ENCODE measurements around the gene RGN.
"Not testable (repeated sequence)": the region's sequence is repeated elsewhere in the genome, so short reads cannot be mapped to it uniquely, and the experiment has no call there.

RGN gene

GRCh38 chrX:47124466-47124865 is 46.2 kb downstream of the RGN start:
- DNase-seq, result not testable (repeated sequence)

DNA sequence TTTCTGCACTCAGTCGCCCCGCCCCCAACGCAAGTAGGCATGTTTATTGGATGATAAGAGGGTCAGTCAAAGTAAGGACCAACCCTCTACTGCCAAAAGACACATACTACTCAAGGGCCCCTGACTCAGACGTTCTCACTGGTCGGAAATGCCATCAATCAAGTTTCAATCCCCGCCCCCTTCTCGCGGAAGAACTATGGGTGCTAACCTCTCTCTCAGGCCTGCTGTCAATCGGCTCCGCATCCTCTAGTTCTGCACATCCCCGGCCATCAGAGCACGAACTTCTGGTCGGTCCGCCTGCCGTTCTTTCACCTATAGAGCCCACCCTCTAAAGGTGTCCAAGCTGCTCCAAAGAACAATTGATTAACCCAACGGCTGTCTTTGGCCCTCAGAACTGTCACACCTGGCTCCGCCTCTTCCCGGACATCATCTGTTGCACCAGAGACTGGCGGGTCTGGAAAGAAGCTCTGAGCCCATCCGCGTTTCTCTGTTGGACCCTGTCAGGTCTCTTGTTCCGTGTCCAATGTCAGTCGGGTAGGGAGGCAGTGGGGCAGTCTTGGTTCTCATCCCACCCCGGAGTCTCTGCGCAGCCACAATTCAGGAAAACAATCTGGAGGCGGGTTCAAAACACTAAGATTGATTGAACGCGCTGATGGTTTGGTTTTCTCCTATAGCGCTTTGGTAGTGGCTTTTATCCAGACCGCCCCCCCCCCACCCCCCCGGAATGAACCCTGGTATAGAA is 51.1 kb downstream of the RGN start:
- DNase-seq, result peak; percentile 75

GRCh38 chrX:47129899-47130358 is 51.7 kb downstream of the RGN start:
- no peak for DNase-seq

GRCh38 chrX:47133493-47133892 is 55.2 kb downstream of the RGN start:
- no peak for DNase-seq

- not testable (repeated sequence) for DNase-seq
Measured at GRCh38 chrX:47135650-47136049, 57.4 kb downstream of the RGN start.

- no peak for DNase-seq
Measured at GRCh38 chrX:47138171-47138570, 59.9 kb downstream of the RGN start.
